Vagina (tissue), 2 donors: ENCODE data around the gene ELP4. TPM values are rescaled to one million over a fixed set of nuclear protein-coding genes. Genes with fewer than 3 reads are reported as not detected.

Experiments
- DNase-seq, 2 donors: peaks; one replicate each; pipeline ENCODE4 v3.0.0-alpha.2; 2017; ENCODE audit errors: extremely low spot score in 2 of 2
- H3K27ac ChIP-seq: fragments of 200-600 bp; sonication (generic); one replicate; pipeline ENCODE4 v1.5.1; 2019
- H3K27me3 ChIP-seq: fragments of 200-600 bp; sonication (generic); one replicate; pipeline ENCODE4 v1.5.1; 2019
- H3K36me3 ChIP-seq, 2 donors: fragments of 200-600 bp; sonication (generic); one replicate each; pipeline ENCODE4 v1.5.1; 2017 to 2019
- H3K4me1 ChIP-seq: fragments of 200-600 bp; sonication (generic); one replicate; pipeline ENCODE4 v1.5.1; 2019
- H3K4me3 ChIP-seq, 2 donors: fragments of 200-600 bp; sonication (generic); 1 replicate in 1 of 2; 2 replicates in 1 of 2; pipeline ENCODE4 v1.5.1; 2016 to 2019
- H3K9me3 ChIP-seq: fragments of 200-600 bp; sonication (generic); one replicate; pipeline ENCODE4 v1.5.1; 2019
- POLR2A ChIP-seq, 2 donors: fragments of 450-650 bp; IDR thresholded peaks; one replicate each; pipeline ENCODE4 v1.6.1; 2017; ENCODE audit warnings: antibody characterized with exemption in 2 of 2, mild to moderate bottlenecking in 2 of 2, moderate library complexity in 2 of 2
- POLR2AphosphoS5 ChIP-seq, 2 donors: sonication (generic); formaldehyde crosslinking; IDR thresholded peaks; one replicate each; pipeline ENCODE4 v1.9.0; 2017; ENCODE audit warnings: antibody characterized with exemption in 2 of 2, mild to moderate bottlenecking in 2 of 2, low read depth in 1 of 2; ENCODE audit not compliant: insufficient read depth in 1 of 2
- intact Hi-C: fragments of 100-400 bp; cut with DNase I; formaldehyde crosslinking; loops from one replicate; pipeline ENCODE4 v1.15.1; 2023
- total RNA-seq: library from RNA; depleted of rRNA; stranded (reverse); fragments of >200 nt; gene quantifications from one replicate; pipeline ENCODE4 v1.2.3, GENCODE V29; 2016
- TF ChIP-seq, protein P1 (sequence below), 3 experiments: fragments of 450-650 bp in 2 of 3; fragments of 200-600 bp in 1 of 3; sonication (generic) in 1 of 3; IDR thresholded peaks; one replicate each; pipeline ENCODE4 v1.5.1; 2017 to 2019; ENCODE audit warnings: antibody characterized with exemption in 3 of 3, mild to moderate bottlenecking in 2 of 3, moderate library complexity in 2 of 3

The ELP4 gene
- total RNA-seq, 1 donor from 2014 or later = 23.3 TPM

GRCh38 chr11:31790649-31791048, 281.1 kb downstream of the ELP4 start:
- Histone ChIP-seq H3K4me3 (no peak overlapping the region), H3K4me1 (no peaks in the 10 kb centered on the region), H3K27ac (no peak overlapping the region), H3K9me3 (no peaks in the 10 kb centered on the region), H3K27me3 (no peaks in the 10 kb centered on the region), H3K36me3 (no peaks in the 10 kb centered on the region)
- TF ChIP-seq, protein P1, sequence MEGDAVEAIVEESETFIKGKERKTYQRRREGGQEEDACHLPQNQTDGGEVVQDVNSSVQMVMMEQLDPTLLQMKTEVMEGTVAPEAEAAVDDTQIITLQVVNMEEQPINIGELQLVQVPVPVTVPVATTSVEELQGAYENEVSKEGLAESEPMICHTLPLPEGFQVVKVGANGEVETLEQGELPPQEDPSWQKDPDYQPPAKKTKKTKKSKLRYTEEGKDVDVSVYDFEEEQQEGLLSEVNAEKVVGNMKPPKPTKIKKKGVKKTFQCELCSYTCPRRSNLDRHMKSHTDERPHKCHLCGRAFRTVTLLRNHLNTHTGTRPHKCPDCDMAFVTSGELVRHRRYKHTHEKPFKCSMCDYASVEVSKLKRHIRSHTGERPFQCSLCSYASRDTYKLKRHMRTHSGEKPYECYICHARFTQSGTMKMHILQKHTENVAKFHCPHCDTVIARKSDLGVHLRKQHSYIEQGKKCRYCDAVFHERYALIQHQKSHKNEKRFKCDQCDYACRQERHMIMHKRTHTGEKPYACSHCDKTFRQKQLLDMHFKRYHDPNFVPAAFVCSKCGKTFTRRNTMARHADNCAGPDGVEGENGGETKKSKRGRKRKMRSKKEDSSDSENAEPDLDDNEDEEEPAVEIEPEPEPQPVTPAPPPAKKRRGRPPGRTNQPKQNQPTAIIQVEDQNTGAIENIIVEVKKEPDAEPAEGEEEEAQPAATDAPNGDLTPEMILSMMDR (IDR thresholded peaks at IDR 0.05) = no peak
- no peak for TF ChIP-seq POLR2AphosphoS5 (IDR thresholded peaks at IDR 0.05; ENCODE audit: insufficient read depth in 1 of 2, low read depth in 1 of 2)
- no peak for TF ChIP-seq POLR2A (IDR thresholded peaks at IDR 0.05)
- no peak for DNase-seq
- intact Hi-C loops = no loop called here

DNA sequence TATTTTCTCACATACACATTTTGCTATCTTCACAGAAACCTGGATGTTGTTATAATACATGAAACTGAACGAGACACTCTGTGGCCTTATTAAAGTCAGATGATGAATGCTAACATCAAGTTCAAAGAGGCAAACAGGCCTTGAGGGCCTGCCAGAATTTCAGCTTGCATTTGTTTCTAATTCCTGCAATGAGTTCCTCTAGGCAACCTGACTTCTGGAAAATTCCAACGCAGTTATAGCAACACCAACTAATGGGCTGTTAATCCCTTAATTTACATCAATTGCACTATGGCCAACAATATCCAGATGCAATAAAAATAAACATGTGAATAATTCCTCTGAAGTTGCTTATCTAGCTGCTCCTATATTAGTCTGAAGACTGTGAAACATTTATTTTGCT, 282.5 kb downstream of the ELP4 start:
- TF ChIP-seq POLR2A (IDR thresholded peaks at IDR 0.05) = no peak
- TF ChIP-seq, protein P1 (IDR thresholded peaks at IDR 0.05) = no peak
- TF ChIP-seq POLR2AphosphoS5 (IDR thresholded peaks at IDR 0.05; ENCODE audit: insufficient read depth in 1 of 2, low read depth in 1 of 2) = no peak
- no peak overlapping the region for H3K4me3 ChIP-seq
- H3K27me3 ChIP-seq = no peaks in the 10 kb centered on the region
- H3K9me3 ChIP-seq = no peaks in the 10 kb centered on the region
- DNase-seq = no peak
- H3K27ac ChIP-seq = no peak overlapping the region
- intact Hi-C loops = no loop called here
- no peaks in the 10 kb centered on the region for H3K4me1 ChIP-seq
- H3K36me3 ChIP-seq = no peaks in the 10 kb centered on the region

GRCh38 chr11:31792456-31792855, 282.9 kb downstream of the ELP4 start:
- TF ChIP-seq POLR2AphosphoS5 (IDR thresholded peaks at IDR 0.05; ENCODE audit: insufficient read depth in 1 of 2, low read depth in 1 of 2) (no peak), POLR2A (IDR thresholded peaks at IDR 0.05) (no peak)
- TF ChIP-seq, protein P1 (IDR thresholded peaks at IDR 0.05) = no peak
- Histone ChIP-seq H3K27me3 (no peaks in the 10 kb centered on the region), H3K27ac (no peak overlapping the region), H3K4me3 (no peak overlapping the region), H3K9me3 (no peaks in the 10 kb centered on the region), H3K4me1 (no peaks in the 10 kb centered on the region), H3K36me3 (no peaks in the 10 kb centered on the region)
- intact Hi-C loops = no loop called here
- DNase-seq = no peak

GRCh38 chr11:31793264-31793663, 283.7 kb downstream of the ELP4 start:
- Histone ChIP-seq H3K27ac (no peak overlapping the region), H3K4me1 (peaks cover 5% of the 10 kb centered on the region), H3K27me3 (no peaks in the 10 kb centered on the region), H3K9me3 (no peaks in the 10 kb centered on the region), H3K36me3 (no peaks in the 10 kb centered on the region), H3K4me3 (no peak overlapping the region)
- no peak for TF ChIP-seq POLR2AphosphoS5 (IDR thresholded peaks at IDR 0.05; ENCODE audit: insufficient read depth in 1 of 2, low read depth in 1 of 2)
- TF ChIP-seq, protein P1 (IDR thresholded peaks at IDR 0.05) = no peak
- no peak for TF ChIP-seq POLR2A (IDR thresholded peaks at IDR 0.05)
- DNase-seq = peak; percentile 69 to 72
- intact Hi-C loops = no loop called here

- DNase-seq = peak in 1 of 2 donors; percentile 7
- TF ChIP-seq, protein P1 (IDR thresholded peaks at IDR 0.05) = no peak
- no peak for TF ChIP-seq POLR2A (IDR thresholded peaks at IDR 0.05)
- TF ChIP-seq POLR2AphosphoS5 (IDR thresholded peaks at IDR 0.05; ENCODE audit: insufficient read depth in 1 of 2, low read depth in 1 of 2) = no peak
- Histone ChIP-seq H3K4me3 (no peak overlapping the region), H3K27ac (no peak overlapping the region), H3K36me3 (no peaks in the 10 kb centered on the region), H3K27me3 (peaks cover 7% of the 10 kb centered on the region), H3K9me3 (no peaks in the 10 kb centered on the region), H3K4me1 (peaks cover 18% of the 10 kb centered on the region)
- intact Hi-C loops = no loop called here
Observed at GRCh38 chr11:31794548-31794947, 285.0 kb downstream of the ELP4 start.
